HCT116 (cell line): ENCODE measurements around the gene SGK2.

Source experiments
- EGR1 ChIP-seq: IDR thresholded peaks from 2 replicates; pipeline ENCODE4 v1.6.1; 2012; ENCODE audit warnings: low read depth
- EZH2 ChIP-seq: fragments of 200-600 bp; sonication (generic); IDR thresholded peaks from 2 replicates; pipeline ENCODE4 v1.6.1; 2017; ENCODE audit warnings: antibody characterized with exemption, mixed run types
- JUND ChIP-seq: IDR thresholded peaks from 2 replicates; pipeline ENCODE4 v1.6.1; 2012
- POLR2A ChIP-seq: IDR thresholded peaks from 2 replicates; pipeline ENCODE4 v1.7.0; 2011; ENCODE audit warnings: borderline replicate concordance; ENCODE audit not compliant: insufficient read depth, insufficient read length; ENCODE audit errors: extremely low read depth
- POLR2AphosphoS5 ChIP-seq: IDR thresholded peaks from 2 replicates; pipeline ENCODE4 v1.6.1; 2011; ENCODE audit warnings: mild to moderate bottlenecking, low read depth, low read length, moderate library complexity
- REST ChIP-seq: IDR thresholded peaks from 2 replicates; pipeline ENCODE4 v1.6.1; 2012; ENCODE audit warnings: low read depth
- SIN3A ChIP-seq: IDR thresholded peaks from 2 replicates; pipeline ENCODE4 v1.6.1; 2012; ENCODE audit warnings: low read depth
- SP1 ChIP-seq: IDR thresholded peaks from 2 replicates; pipeline ENCODE4 v1.6.1; 2012; ENCODE audit warnings: low read depth
- ZFX ChIP-seq: fragments of 450-650 bp; IDR thresholded peaks from 2 replicates; pipeline ENCODE4 v1.6.1; 2017
- ZNF274 ChIP-seq: fragments of 200-500 bp; sonication (Bioruptor generic); IDR thresholded peaks from 2 replicates; pipeline ENCODE4 v1.6.1; 2014; ENCODE audit warnings: mild to moderate bottlenecking, low read depth, low read length, inconsistent platforms
- TF ChIP-seq, protein P1 (sequence below), 3 experiments: fragments of 200-600 bp in 1 of 3; sonication (generic) in 1 of 3; IDR thresholded peaks in 2 of 3; conservative IDR thresholded peaks in 1 of 3; 2 replicates each; pipeline ENCODE4 v1.5.1; 2012 to 2017; ENCODE audit warnings: low read depth in 2 of 3, low read length in 2 of 3, antibody characterized with exemption in 1 of 3, borderline replicate concordance in 1 of 3, control low read depth in 1 of 3, mild to moderate bottlenecking in 1 of 3, mixed read lengths in 1 of 3, mixed run types in 1 of 3, moderate library complexity in 1 of 3; ENCODE audit not compliant: insufficient read depth in 1 of 3

DNA sequence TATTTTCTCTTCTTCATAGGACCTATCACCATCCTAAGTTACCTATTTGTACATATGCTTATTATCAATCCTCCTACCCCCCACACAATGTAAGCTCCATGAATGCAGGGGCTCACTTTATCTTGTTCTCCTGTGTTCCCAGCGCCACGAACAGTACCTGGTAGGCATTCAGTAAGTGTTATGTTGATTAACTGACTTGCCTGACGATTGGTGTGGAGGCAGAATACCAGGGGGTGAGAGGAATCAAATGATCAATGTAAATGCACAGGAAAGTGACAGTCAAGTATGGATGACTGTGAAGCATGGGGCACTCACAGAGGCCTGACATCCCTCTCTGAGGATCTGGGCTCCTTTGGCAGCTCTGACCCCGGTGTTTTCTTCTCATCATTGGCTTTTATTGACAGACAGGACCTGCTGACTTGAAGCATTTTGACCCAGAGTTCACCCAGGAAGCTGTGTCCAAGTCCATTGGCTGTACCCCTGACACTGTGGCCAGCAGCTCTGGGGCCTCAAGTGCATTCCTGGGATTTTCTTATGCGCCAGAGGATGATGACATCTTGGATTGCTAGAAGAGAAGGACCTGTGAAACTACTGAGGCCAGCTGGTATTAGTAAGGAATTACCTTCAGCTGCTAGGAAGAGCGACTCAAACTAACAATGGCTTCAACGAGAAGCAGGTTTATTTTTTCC is 25.8 kb downstream of the SGK2 start:
- TF ChIP-seq, protein P1, sequence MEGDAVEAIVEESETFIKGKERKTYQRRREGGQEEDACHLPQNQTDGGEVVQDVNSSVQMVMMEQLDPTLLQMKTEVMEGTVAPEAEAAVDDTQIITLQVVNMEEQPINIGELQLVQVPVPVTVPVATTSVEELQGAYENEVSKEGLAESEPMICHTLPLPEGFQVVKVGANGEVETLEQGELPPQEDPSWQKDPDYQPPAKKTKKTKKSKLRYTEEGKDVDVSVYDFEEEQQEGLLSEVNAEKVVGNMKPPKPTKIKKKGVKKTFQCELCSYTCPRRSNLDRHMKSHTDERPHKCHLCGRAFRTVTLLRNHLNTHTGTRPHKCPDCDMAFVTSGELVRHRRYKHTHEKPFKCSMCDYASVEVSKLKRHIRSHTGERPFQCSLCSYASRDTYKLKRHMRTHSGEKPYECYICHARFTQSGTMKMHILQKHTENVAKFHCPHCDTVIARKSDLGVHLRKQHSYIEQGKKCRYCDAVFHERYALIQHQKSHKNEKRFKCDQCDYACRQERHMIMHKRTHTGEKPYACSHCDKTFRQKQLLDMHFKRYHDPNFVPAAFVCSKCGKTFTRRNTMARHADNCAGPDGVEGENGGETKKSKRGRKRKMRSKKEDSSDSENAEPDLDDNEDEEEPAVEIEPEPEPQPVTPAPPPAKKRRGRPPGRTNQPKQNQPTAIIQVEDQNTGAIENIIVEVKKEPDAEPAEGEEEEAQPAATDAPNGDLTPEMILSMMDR (IDR thresholded peaks at IDR 0.05 in 2 of 3, conservative IDR thresholded peaks at IDR 0.05 in 1 of 3; ENCODE audit: borderline replicate concordance in 1 of 3, insufficient read depth in 1 of 3, low read depth in 2 of 3, low read length in 2 of 3) = no peak
- TF ChIP-seq POLR2A (no peak), EZH2 (no peak), SIN3A (no peak), POLR2AphosphoS5 (no peak), SP1 (no peak), REST (no peak), ZFX (no peak), ZNF274 (no peak), EGR1 (no peak), JUND (no peak)
